Right renal cortex interstitium (tissue), 3 donors: Measurements from ENCODE around the gene CSHL1. TPM values are rescaled to one million over a fixed set of nuclear protein-coding genes. Genes with fewer than 3 reads are reported as not detected.
A peak's percentile ranks its signal among the peaks of the same experiment; 100 is the strongest.

Experiments
- DNase-seq, 3 donors: peaks; one replicate each; pipeline ENCODE4 v3.0.0-alpha.2; 2013; ENCODE audit warnings: low read depth in 3 of 3, low spot score in 2 of 3
- polyA plus RNA-seq, 3 donors: library from polyadenylated mRNA; unstranded; fragments of 120-200 nt; gene quantifications; one replicate each; pipeline ENCODE4 v1.2.1, GENCODE V29; 2013; ENCODE audit not compliant: insufficient read length in 3 of 3

Gene CSHL1
- not detected for polyA plus RNA-seq

DNA sequence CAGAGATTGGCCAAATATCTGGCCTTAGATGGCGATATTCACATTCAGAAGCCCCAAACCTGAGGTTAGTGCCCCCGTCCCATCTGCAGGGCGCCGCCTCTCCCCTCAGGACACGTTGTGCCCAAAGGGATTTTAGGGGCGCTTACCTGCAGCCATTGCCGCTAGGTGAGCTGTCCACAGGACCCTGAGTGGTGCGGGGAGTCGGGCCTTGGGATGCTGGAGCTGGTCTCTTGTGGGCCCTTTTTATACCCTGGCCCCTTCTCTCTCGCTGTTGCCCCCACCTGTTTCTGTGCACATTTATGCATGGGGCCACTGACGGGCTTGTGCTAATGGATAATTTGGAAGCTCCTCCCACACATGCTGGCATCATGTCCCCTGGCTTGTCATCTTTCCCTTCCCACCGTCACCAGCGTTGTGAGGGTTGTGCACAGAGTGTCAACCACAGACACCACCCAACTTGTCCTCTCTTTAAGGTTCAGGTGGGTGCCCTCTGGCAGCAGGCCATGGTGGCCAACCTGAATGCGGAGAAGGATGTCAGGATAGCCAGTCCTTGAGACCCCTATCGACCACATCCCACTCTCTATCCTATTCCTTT is at the start of gene CSHL1:
CSHL1 (minus strand) TSS at position 218 of the 595 bp plus-strand sequence; CDS start at position 156, 62 bp downstream.
- DNase-seq = no peak

DNA sequence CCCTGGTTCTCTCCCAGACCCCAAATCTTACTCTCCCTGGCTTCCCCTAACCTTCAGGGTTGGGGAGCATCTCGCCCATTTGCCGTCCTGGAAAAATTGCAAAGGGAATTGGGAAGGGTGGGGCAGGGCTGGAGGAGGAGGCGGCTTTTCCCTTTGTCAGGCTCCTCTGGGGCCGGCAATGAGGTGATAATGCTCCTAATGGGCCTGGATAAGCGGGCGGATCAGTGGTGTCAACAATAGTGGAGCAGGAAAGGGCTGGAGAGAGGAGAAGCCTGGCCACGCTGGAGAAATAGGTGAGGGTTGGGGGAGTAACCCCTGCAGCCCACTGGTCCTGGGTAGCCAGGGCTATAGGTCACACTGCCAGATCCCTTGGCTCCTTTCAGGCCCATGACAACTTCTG is 49.4 kb upstream of the CSHL1 start:
- DNase-seq = no peak

DNA sequence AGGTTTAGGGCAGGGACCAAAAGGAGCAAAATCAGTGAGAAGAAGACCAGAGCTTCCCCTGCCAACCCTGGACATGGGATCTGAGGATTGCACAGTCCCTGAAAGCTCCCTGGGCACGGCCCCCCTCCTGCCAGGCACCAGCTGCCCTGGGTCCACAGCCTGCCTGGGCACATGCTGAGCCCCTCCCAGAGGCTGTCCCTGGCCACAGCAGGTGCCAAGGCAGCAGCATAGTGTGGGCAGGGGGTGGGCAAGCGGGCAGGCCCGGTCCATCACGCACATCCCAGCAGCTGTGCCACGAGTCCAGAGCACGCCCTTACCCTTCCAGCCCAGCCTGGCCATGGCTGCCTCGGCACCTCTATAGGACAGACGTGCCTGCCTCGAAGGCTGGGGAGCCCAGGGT is 48.9 kb upstream of the CSHL1 start:
- no peak for DNase-seq

DNA sequence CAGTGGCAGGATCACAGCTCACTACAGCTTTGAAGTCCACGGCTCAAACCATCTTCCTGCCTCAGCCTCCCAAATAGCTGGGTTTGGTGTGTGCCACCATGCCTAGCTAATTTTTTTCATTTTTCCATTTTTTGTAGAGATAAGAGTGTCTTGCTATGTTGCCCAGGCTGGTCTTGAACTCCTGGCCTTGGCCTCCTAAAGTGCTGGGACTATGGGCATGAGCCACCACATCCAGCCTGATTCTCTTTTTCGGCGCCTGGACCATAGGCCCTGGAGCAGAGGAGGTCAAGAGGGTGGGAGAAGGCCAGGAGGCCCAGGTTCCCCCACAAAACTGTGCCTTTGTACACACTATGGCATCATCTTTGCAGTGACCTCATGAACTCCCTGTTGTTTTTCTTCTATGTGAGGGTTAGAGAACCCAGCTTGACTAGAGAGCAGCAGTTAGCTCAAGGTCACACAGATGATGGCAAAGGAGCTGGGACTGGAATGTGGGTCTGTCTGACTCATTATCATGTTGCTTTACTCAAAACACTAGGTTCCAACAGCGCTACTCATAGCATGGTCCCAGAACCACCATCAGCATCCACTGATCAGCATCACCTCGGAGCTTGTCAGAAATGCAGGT is 45.4 kb upstream of the CSHL1 start:
- DNase-seq = no peak

DNA sequence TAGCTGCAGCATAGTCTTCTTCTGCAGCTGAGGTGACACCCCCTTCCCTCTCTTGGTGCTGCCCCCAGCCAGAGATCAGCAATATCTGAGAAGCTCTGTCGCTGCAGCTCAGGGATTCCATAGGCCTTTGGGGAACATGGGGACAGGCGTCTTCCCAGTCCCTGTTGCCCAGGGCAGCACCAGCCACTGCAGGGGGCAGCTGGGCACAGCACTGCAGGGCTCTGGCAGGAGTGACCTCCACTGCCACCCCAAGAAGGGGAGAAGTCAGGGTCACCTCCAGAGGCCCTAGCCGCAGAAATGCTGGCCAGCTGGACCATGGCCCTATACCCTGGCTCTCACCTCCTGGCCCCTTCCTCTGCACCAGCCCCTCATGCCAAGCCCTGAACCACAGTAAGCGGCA is 44.7 kb upstream of the CSHL1 start:
- no peak for DNase-seq

DNA sequence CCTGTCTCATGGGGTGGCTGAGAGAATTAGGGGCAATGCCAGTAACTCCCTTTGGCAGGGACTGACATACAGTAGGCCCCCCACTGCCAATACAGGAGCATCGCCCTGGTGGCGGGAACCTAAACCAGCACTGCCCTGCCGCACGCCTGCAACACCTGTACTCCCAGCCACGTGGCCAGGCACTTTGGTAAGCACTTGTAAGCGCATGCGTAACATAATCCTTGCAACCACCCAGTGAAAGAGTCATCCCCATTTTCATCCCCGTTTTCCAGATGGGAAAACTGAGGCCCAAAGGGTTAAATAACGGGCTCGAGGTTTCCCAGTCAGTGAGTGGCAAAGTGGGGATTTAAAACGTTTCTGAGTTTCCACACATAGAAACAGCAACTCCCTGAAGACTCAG is 44.2 kb upstream of the CSHL1 start:
- DNase-seq = no peak

DNA sequence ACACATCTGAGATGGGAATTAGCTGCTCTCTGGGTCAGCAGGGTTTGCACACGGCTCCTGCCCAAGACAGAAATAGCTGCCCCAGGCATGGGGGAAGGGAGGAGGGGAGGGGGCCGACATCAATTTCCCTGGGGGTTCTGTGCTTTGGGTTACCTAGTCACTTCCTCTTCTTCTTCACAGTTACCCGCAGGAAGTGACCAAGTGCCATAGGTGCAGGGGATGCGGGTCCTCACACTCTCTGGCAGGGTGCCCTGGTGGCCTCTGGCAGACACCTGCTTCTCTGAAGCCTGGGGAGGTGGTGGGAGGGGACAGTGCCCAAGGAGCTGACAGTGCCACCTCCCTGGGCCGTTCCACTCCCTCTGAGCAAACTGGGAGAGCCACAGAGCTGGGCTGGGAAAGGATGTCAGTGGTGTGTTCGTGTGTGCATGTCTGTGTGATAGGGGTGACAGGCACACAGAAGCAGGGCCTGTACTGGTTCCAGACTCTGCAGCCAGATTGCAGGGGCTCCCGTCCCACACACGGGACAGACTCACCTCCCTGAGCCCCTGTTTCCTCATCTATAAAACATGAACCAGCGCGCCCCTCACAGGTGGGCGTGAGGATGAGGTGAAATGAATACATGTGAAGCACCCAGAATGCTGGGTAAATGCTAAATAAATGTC is 43.5 kb upstream of the CSHL1 start:
- no peak for DNase-seq

DNA sequence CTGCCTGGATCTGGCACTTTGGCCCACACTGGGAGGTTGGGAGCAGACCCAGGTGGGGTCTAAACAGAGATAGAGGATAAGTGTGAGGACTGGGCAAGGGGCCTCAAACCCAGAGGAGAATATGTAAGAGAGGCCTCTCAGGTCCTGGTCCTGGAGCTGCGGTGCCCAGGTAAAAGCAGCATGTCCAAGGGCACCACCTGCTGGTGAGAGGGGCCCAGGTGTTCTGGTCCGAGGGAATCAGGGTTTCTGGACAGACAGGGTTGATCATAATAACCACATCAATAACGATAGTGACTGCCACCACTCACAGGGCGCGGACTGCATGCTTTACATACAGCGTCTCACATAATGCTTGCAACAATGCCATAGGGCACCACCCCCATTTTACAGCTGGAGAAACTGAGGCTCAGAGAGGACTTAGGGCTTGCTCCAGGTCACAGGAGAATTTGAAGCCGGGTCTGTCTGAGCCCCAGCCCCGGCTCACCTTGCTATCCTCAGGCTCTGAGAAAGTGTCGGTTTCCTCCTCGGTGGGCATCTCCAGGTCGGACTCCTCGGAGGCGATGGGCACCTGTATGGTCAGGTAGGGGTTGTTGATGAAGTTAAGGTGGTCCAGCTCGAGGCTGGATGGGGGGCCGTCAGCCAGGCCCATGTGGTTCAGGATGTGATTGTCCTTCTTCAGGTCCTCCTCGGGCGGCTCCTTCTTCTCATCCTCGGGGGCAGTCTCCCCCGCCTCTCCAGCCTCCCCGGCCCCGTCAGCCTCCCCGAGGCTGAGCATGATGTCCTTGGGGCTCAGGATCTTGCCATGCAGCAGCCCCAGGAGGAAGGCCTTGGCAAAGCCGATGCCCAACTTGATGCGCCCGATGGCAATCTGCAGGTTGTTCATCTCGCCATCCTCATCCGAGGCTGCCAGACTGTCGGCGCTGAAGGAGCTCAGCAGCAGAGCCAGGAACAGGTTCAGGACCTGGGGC is 40.2 kb upstream of the CSHL1 start:
- DNase-seq = no peak

DNA sequence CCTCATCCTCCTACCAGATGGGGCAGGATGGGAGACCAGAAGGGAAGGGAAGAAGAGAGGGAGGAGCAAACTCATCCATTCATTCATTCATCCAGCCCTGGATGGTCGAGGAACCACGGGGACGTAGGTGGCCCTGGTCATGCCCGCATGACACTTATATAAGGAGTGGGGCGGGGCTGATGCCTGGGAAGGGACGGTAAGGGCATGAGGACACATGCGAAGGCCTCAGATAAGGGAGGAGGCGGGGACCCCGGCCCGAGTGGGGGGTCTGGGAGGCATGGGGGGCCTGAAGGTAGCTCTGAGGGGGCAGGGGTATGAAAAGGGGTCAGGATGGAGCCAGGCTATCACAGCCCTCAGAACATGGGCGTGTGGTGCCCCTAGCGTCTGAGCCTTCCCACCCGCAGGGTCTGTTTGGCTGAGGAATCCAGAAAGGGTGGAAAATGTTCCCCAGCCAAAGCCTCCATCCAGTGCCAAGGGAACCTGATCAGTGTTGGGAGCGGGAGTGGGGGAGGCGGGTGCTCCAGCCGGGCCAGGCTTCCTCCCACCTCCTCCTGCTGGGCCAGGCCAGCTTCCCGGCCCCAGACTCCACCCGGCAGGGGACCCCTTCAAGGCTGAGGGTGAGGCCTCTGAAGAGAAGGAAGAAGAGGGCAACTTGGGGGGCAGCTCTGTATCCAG is 38.7 kb upstream of the CSHL1 start:
- DNase-seq = no peak

DNA sequence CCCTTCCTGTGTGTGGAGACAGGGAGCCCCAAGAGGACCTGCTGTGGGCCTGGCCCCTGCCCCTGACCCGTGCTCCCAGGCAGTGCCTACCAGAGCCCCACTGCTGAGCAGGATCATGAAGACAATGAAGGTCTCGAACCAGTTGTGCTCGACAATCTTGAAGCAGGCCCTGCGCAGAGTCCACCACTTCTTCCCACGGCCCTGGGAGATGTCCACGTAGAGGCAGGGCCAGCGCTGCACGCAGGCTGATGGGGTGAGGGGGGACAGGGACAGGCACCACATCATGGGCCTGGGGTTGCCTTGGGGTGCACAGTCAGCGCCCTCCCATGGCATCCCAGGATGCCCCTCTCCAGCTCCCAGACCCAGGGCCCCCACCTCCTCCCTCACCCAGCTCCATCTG is 37.5 kb upstream of the CSHL1 start:
- no peak for DNase-seq

DNA sequence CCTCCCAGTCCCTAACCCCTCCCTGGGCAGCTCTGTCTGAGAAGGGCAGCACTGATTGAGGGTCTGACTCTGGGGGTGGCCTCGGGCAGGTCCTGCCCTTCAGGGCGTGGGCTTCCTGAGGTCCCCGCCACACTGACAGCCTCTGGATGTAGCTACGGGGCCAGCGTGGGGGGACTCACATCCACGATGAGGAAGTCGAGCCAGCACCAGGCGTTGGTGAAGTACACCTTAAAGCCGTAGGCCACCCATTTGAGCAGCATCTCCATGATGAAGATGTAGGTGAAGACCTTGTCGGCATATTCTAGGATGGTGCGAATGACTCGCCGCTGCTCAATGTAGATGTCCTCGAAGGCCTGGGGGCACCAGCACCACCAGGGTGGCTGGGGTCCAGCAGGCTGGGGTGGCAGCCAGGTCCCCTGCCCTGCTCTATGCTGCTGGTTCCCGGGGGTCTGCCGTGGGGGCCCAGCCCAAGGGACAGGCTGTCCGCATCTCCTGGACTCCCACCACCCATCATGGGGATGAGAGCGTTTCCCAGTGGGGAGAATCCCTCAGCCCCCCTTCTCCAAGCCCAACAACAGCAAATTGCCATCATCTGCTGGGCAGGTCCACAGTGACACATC is 36.8 kb upstream of the CSHL1 start:
- DNase-seq = no peak

DNA sequence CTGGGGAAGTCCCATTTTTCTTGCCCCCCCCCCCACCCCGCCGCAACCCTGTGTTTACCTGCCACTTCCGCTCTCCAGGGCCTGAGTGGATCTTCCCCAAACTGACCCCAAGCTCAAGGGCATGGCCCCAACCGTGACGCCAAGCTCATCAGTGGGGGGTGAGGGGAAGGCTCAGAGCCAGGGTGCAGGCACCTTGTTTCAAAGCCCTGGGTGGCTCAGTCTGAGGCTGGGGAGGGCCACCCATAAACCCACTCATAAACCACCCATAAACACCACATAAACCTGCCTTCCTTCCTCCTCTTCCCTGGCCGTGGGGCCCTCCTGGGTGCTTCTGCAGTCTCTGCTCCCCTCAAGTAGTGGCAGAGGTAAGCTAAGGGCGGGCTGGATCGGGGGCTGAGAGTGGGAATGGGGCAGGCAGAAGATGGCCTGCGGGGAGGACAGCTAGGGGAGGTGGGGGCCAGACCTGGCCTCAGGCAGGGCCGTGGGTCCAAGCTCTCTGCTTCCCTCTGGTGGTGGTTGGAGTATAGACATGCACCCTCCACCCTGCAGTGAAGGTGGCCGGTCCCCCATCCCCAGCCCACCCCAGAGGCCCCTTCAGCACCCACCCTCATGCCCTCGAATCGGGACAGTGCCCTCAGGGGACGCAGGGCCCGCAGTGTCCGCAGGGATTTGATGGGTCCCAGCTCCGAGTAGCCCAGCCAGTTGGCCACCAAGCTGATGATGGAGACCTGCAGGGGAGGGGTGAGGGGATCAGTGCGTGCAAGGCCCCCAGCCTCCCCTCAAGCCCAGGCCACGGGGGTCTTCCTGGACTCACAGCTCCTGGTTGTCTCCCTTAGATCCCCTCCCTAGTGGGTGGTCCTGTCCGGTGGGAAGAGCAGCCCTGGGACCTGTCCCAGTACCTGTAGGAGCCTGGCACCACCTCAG is 35.6 kb upstream of the CSHL1 start:
- DNase-seq = no peak

DNA sequence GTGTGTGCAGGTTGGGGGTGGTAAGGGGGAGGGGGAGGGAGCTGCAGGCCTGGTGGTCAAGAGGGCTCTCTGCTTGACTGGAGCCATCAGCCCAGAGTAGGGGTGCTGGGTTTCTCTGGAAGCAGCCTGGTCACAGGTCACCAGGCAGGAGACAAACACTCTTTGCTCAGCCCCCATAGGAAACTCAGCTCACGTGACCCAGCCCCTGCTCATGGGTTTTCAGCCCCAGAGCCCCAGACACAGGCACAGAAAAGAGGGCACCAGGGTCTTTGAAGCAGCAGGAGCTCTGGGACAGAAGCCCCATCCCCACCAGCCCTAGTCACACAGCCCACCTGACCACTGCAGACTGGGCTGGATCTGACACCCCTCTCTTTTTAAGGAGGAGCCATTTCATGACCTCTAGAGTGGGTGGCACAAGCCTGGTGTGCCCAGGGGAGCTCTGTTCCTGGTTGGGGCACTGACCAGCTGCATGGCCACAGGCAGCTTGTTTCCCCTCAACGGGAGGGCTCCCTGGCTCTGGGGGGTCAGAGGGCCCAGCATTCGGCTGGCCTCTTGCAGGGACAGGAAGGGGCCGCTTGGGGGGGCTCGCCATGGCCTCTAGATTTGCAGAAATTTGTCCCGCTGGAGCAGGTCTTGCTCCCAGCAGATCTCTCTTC is 34.9 kb upstream of the CSHL1 start:
- peak in 1 of 3 donors; percentile 52 for DNase-seq

DNA sequence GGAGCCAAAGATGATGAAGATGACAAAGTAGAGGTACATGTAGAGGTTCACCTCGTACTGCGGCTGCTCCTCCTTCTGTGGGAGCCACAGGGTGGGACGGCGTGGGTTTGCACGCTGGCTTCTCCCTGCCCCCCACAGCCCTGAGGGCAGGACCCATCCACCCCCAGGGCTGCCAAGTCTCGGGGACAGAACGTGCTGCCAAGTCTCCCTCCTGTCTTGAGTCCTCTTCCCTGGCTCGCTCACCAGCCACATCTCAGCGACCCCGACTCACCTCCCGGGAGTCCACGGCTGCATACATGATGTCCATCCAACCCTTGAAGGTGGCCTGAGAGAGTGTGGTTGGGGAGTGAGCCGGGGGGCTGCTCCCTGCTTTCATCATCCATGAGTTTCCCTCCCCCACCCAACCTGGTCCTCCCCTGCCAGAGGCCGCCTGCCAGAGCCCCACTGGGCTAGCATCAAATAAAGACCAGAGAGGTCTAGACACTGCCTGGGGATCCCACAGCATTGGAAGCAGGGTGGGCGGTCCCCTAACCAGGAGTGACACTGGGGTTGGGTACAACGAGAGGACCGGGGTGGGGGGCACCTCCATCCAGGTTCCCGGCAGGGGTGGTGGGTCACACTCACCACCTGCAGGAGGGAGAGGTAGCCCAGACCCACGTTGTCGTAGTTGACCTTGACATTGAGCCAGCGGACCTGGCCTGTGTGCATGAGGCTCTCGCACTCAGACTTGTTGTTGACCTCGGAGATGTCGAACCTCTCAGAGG is 33.9 kb upstream of the CSHL1 start:
- DNase-seq = no peak

DNA sequence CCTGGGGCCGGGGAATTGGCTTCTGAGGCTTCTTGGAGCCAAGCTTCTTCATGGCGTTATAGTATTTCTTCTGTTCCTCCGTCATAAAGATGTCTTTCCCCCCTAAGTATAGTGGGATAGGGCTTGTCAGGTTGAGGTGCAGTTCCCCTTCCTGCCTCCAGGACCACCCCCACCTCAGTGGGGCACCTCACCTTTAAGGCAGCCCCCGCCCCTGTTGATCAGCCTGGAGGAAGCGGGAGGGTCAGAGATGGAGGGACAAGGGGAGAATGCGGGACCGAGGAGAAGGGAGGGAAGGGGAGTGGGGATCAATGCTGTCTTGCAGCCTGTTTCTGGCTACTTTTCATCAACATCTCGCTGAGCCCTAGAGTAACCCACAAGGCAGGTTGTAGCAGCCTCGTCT is 32.7 kb upstream of the CSHL1 start:
- no peak for DNase-seq

DNA sequence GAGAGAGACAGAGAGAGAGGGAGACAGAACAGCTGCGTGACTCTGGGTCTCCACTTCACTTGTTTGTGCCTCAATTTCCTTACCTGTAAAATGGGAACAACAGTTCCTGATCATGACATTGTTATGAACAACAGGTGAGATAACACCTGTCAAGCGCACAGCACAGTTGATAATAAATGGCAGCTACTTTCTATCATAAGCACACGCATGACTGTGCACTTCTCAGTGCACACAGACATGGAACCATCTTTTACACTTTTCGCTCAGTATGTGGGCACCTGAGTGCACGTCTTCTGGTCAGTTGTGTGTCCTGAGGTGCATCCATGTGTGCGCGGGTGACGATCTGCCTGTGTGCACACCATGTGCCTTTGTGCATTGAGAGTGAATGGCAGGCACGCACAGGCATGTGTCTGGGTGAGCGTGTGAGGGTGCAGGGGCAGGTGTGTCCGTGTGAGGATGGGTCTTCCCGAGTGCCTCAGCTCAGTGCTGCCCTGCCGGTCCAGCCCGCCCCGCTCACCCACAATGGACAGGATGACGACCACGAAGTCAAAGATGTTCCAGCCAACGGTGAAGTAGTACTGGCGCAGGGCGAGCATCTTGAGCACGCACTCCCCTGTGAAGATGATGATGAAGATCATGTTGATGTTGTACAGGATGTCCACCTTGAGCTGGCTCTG is 31.4 kb upstream of the CSHL1 start:
- DNase-seq = no peak

DNA sequence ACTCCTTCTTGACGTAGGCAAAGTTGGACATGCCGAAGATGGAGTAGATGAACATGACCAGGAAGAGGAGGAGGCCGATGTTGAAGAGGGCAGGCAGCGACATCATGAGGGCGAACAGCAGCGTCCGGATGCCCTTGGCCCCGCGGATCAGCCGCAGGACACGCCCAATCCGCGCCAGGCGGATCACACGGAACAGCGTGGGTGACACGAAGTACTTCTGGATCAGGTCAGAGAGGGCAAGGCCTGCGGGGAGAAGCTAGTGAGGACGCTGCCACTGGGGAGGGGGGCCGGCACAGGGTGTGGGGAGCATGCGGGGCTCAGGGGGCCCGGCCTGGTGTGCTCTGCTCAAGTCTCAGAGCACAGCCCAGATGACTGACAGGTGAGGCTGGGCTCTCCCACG is 30.7 kb upstream of the CSHL1 start:
- no peak for DNase-seq
